Esophagus muscularis mucosa (tissue), 4 donors: ENCODE data around the gene CACNA2D2. TPM values are rescaled to one million over a fixed set of nuclear protein-coding genes. Genes with fewer than 3 reads are reported as not detected.

ENCODE experiments used
- DNase-seq: peaks from one replicate; pipeline ENCODE4 v3.0.0-alpha.2; 2017; ENCODE audit errors: extremely low spot score
- H3K27ac ChIP-seq, 4 donors: fragments of 200-600 bp; sonication (generic); replicated peaks in 1 of 4; 1 replicate in 3 of 4; 2 replicates in 1 of 4; pipeline ENCODE4 v1.5.1; 2016 to 2019; ENCODE audit warnings: mild to moderate bottlenecking in 1 of 4
- H3K27me3 ChIP-seq, 4 donors: fragments of 200-600 bp; sonication (generic); one replicate each; pipeline versions ENCODE4 v1.5.1 to v1.6.0; 2016 to 2019
- H3K36me3 ChIP-seq, 4 donors: fragments of 200-600 bp; sonication (generic); one replicate each; pipeline ENCODE4 v1.5.1; 2016 to 2019
- H3K4me1 ChIP-seq, 4 donors: fragments of 200-600 bp; sonication (generic); one replicate each; pipeline ENCODE4 v1.5.1; 2016 to 2019
- H3K4me3 ChIP-seq, 4 donors: fragments of 200-600 bp; sonication (generic); 1 replicate in 2 of 4; 2 replicates in 2 of 4; pipeline ENCODE4 v1.5.1; 2016 to 2019; ENCODE audit warnings: mild to moderate bottlenecking in 4 of 4, moderate library complexity in 1 of 4
- H3K9me3 ChIP-seq, 4 donors: fragments of 200-600 bp; sonication (generic); 1 replicate in 3 of 4; 2 replicates in 1 of 4; pipeline ENCODE4 v1.5.1; 2016 to 2019
- EP300 ChIP-seq: sonication (generic); formaldehyde crosslinking; IDR thresholded peaks from one replicate; pipeline ENCODE4 v1.6.1; 2017; ENCODE audit warnings: antibody characterized with exemption
- POLR2A ChIP-seq: fragments of 450-650 bp; IDR thresholded peaks from one replicate; pipeline ENCODE4 v1.6.1; 2017; ENCODE audit warnings: antibody characterized with exemption, moderate library complexity, mild to moderate bottlenecking, low read depth
- POLR2AphosphoS5 ChIP-seq, 2 donors: sonication (generic); formaldehyde crosslinking; IDR thresholded peaks; one replicate each; pipeline ENCODE4 v1.6.1; 2017; ENCODE audit warnings: antibody characterized with exemption in 2 of 2
- WGBS: methylation state at CpG from one replicate; pipeline ENCODE4 v1.1.5; 2018; 5-methylcytosine and 5-hydroxymethylcytosine counted together
- intact Hi-C: fragments of 100-400 bp; cut with DNase I; formaldehyde crosslinking; loops from one replicate; pipeline ENCODE4 v1.15.1; 2023
- total RNA-seq, 4 donors: library from RNA; depleted of rRNA; stranded (reverse); fragments of >200 nt; gene quantifications; one replicate each; pipeline versions ENCODE4 v1.1.0 to v1.2.1, GENCODE V29; 2016
- TF ChIP-seq, protein P1 (sequence below), 3 experiments: fragments of 200-600 bp in 2 of 3; fragments of 450-650 bp in 1 of 3; sonication (generic) in 2 of 3; IDR thresholded peaks; one replicate each; pipeline ENCODE4 v1.5.1; 2017 to 2019; ENCODE audit warnings: antibody characterized with exemption in 3 of 3, mild to moderate bottlenecking in 2 of 3, moderate library complexity in 1 of 3

Gene CACNA2D2
- total RNA-seq, 4 donors from 2014 or later: 0.84 to 2.8 (median 1.1) TPM

DNA sequence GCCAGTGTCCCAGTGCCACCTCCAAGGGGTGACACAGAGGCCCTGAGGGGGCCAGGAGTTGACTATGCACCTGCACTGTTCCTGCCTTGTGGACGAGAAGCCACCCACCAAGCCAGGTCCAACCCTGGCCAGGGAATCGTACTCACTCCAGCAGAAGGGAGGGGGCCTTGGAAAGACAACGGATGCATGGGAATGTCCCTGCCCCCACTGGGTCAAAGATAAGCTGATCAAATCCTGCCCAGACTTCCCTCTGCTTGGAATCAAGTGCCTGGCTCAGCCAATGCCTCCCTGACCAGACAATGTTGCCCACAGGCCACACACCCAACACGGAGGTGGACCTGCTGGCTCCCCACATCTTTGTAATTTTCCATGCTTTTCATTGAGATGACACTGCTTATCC is 23.9 kb downstream of the CACNA2D2 start:
- Histone ChIP-seq H3K27me3 (no peaks in the 10 kb centered on the region), H3K27ac (no peak overlapping the region), H3K9me3 (no peaks in the 10 kb centered on the region), H3K36me3 (no peaks in the 10 kb centered on the region), H3K4me1 (peaks cover 0 to 10% (median 4%) of the 10 kb centered on the region in 4 donors), H3K4me3 (no peak overlapping the region)
- WGBS: 74% methylated on average over 4 of the region's 4 CpGs
- DNase-seq: no peak
- intact Hi-C loops: no loop called here
- TF ChIP-seq, protein P1, sequence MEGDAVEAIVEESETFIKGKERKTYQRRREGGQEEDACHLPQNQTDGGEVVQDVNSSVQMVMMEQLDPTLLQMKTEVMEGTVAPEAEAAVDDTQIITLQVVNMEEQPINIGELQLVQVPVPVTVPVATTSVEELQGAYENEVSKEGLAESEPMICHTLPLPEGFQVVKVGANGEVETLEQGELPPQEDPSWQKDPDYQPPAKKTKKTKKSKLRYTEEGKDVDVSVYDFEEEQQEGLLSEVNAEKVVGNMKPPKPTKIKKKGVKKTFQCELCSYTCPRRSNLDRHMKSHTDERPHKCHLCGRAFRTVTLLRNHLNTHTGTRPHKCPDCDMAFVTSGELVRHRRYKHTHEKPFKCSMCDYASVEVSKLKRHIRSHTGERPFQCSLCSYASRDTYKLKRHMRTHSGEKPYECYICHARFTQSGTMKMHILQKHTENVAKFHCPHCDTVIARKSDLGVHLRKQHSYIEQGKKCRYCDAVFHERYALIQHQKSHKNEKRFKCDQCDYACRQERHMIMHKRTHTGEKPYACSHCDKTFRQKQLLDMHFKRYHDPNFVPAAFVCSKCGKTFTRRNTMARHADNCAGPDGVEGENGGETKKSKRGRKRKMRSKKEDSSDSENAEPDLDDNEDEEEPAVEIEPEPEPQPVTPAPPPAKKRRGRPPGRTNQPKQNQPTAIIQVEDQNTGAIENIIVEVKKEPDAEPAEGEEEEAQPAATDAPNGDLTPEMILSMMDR (IDR thresholded peaks at IDR 0.05): no peak
- TF ChIP-seq POLR2AphosphoS5 (IDR thresholded peaks at IDR 0.05) (no peak), EP300 (no peak), POLR2A (no peak)

DNA sequence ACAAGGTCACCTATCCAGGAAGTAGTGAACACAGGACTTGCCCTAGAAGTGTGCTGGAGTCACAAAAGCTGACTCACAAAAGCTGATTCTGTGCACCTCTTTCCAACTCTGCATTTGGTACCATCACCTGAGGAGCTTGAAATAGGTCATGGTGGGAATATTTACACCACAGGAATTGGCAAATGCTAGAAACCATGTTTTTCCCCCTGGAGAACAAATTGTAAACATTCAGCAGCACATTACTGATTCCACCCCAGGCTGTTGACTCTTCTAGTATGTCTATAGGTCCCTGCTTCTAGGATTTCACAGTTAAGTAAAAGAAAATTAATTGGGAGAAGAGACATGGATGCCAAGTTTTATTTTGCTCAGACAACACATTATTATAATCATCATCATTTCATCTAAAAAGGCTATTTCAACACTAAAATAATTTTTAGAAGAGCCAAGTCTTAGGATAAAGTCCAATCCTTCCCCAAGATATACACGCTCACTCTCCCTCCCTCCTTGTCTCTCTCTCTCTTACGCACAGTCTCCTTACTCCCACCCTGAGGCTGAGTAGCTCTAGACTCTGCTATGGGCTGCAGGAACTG is 24.7 kb downstream of the CACNA2D2 start:
- intact Hi-C loops: no loop called here
- Histone ChIP-seq H3K4me1 (peaks cover 0 to 18% (median 5%) of the 10 kb centered on the region in 4 donors), H3K36me3 (no peaks in the 10 kb centered on the region), H3K27ac (no peak overlapping the region), H3K4me3 (no peak overlapping the region), H3K27me3 (no peaks in the 10 kb centered on the region), H3K9me3 (no peaks in the 10 kb centered on the region)
- DNase-seq: no peak
- 100% methylated on average over 2 of the region's 2 CpGs for WGBS
- TF ChIP-seq, protein P1 (IDR thresholded peaks at IDR 0.05): no peak
- TF ChIP-seq EP300: no peak
- no peak for TF ChIP-seq POLR2AphosphoS5 (IDR thresholded peaks at IDR 0.05)
- TF ChIP-seq POLR2A: no peak

DNA sequence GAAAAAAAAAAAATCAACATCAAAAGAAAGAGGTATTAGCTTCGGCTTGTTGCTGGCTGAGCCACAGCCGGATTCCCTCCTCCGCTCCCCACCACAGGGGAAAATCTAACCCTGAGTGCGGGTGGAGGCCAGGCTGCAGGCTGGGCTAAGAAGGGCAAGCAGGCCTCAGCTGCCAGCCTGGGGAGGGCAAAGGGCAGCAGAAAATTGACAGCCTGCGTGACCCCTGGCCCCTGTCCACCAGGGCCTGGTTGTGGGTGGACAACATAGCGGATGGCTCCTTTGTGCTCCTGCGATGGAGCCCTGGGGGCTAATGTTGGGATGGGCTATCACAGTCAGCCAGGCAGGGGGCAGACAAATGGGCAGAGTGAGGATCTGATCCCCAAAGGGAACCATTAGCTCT is 25.4 kb downstream of the CACNA2D2 start:
- Histone ChIP-seq H3K9me3 (no peaks in the 10 kb centered on the region), H3K4me3 (no peak overlapping the region), H3K36me3 (no peaks in the 10 kb centered on the region), H3K27ac (no peak overlapping the region), H3K27me3 (no peaks in the 10 kb centered on the region), H3K4me1 (peaks cover 0 to 19% (median 5%) of the 10 kb centered on the region in 4 donors)
- TF ChIP-seq, protein P1 (IDR thresholded peaks at IDR 0.05): no peak
- TF ChIP-seq POLR2AphosphoS5 (IDR thresholded peaks at IDR 0.05) (no peak), POLR2A (no peak)
- WGBS: 93% methylated on average over 5 of the region's 7 CpGs
- intact Hi-C loops: no loop called here
- DNase-seq: no peak

DNA sequence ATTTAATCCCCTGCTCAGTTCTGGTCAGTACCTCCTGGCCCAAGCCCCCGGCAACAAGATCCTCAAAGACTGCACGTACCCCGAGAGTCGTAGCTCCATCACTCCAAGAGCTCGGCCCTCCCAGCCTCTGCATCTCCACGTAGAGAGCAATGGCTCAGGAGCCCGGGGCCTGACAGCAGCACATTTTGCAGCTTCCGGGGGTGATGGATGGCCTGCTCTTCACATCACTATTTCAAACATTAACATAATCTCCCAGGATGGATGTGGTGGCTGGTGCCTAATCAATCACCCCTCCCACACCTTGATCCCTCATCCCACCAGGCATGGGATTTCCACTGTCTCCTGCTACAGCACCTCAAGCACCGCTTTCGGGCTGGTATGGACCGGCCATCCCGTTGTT is 28.1 kb downstream of the CACNA2D2 start:
- Histone ChIP-seq H3K4me1 (peaks cover 0 to 17% (median 3%) of the 10 kb centered on the region in 4 donors), H3K36me3 (no peaks in the 10 kb centered on the region), H3K9me3 (no peaks in the 10 kb centered on the region), H3K27me3 (no peaks in the 10 kb centered on the region), H3K4me3 (no peak overlapping the region), H3K27ac (peak overlapping the region in 1 of 4 donors; percentile 68)
- WGBS: 85% methylated on average over 7 of the region's 12 CpGs
- intact Hi-C loops: no loop called here
- TF ChIP-seq, protein P1 (IDR thresholded peaks at IDR 0.05): no peak
- no peak for TF ChIP-seq POLR2A
- no peak for TF ChIP-seq POLR2AphosphoS5 (IDR thresholded peaks at IDR 0.05)
- no peak for TF ChIP-seq EP300
- DNase-seq: no peak

DNA sequence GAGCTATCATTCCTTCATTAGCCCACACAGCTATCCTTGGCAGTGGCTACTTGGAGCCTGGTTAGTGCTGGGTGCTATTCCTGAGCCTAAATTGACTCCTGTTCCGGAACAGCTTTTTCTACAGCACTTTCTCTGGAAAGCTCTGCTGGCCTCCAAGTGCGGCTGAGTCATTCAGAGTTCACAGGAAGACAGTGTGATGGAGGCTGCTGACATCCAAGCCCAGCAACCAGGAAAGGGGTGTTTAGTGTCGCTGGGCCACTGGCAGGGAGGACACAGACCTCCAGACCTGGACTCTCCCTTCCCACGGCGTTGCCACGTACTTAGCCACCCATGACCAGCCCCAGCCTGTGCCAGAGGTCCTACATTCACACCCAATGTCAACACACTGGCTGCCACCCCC is 28.7 kb downstream of the CACNA2D2 start:
- 86% methylated on average over 6 of the region's 6 CpGs for WGBS
- H3K4me1 ChIP-seq: peaks cover 0 to 17% (median 3%) of the 10 kb centered on the region in 4 donors
- intact Hi-C loops: no loop called here
- H3K36me3 ChIP-seq: no peaks in the 10 kb centered on the region
- TF ChIP-seq EP300 (no peak), POLR2A (no peak), POLR2AphosphoS5 (IDR thresholded peaks at IDR 0.05) (no peak)
- TF ChIP-seq, protein P1 (IDR thresholded peaks at IDR 0.05): no peak
- DNase-seq: no peak
- H3K9me3 ChIP-seq: no peaks in the 10 kb centered on the region
- no peak overlapping the region for H3K4me3 ChIP-seq
- peak overlapping the region in 1 of 4 donors; percentile 68 for H3K27ac ChIP-seq
- no peaks in the 10 kb centered on the region for H3K27me3 ChIP-seq
